K562 (cell line): ENCODE data around the gene ZNF772. TPM values are rescaled to one million over a fixed set of nuclear protein-coding genes. Genes with fewer than 3 reads are reported as not detected.
A peak's percentile ranks its signal among the peaks of the same experiment; 100 is the strongest.

Experiments used
- BRD9 ChIP-seq: fragments of 450-650 bp; IDR thresholded peaks from 2 replicates; pipeline ENCODE4 v1.6.1; 2018; ENCODE audit warnings: low read depth; ENCODE audit not compliant: partially characterized antibody
- IRF2 ChIP-seq: sonication (generic); formaldehyde crosslinking; IDR thresholded peaks from 2 replicates; pipeline ENCODE4 v1.8.1; 2022; ENCODE audit warnings: mild to moderate bottlenecking, missing genetic modification reagents
- PCBP2 ChIP-seq: fragments of 200-400 bp; formaldehyde crosslinking; IDR thresholded peaks from 2 replicates; pipeline ENCODE4 v1.6.1; 2018; ENCODE audit warnings: low read length, low read depth, mild to moderate bottlenecking, moderate library complexity; ENCODE audit not compliant: poor library complexity, severe bottlenecking
- RBM17 ChIP-seq: fragments of 200-400 bp; formaldehyde crosslinking; IDR thresholded peaks from 2 replicates; pipeline ENCODE4 v1.6.1; 2017; ENCODE audit warnings: low read depth, mild to moderate bottlenecking, low read length, borderline replicate concordance
- SIX5 ChIP-seq, 2 experiments: IDR thresholded peaks; 2 replicates each; pipeline ENCODE4 v1.6.1; 2011; ENCODE audit warnings: low read length in 2 of 2, borderline replicate concordance in 1 of 2, low read depth in 1 of 2, mild to moderate bottlenecking in 1 of 2, moderate library complexity in 1 of 2; ENCODE audit not compliant: insufficient read depth in 1 of 2
- SNRNP70 ChIP-seq: fragments of 200-400 bp; formaldehyde crosslinking; optimal IDR thresholded peaks from 2 replicates; pipeline ENCODE3; 2017; ENCODE audit warnings: low read depth, low read length
- SREBF1 ChIP-seq: fragments of 150-350 bp; IDR thresholded peaks from 2 replicates; pipeline ENCODE4 v1.6.1; 2014; ENCODE audit warnings: antibody characterized with exemption, low read depth, low read length, borderline replicate concordance
- TCF3 ChIP-seq: sonication (generic); formaldehyde crosslinking; IDR thresholded peaks from 2 replicates; pipeline ENCODE4 v1.4.0; 2020; ENCODE audit warnings: mild to moderate bottlenecking, missing genetic modification reagents
- ZBTB11 ChIP-seq, 3 experiments: fragments of 200-800 bp in 1 of 3; fragments of 250-450 bp in 1 of 3; fragments of 450-650 bp in 1 of 3; sonication (Bioruptor Pico) in 1 of 3; sonication (Bioruptor generic) in 1 of 3; formaldehyde crosslinking in 1 of 3; IDR thresholded peaks; 2 replicates each; pipeline versions ENCODE4 v1.6.1 to v1.8.0; 2016 to 2022; ENCODE audit warnings: mild to moderate bottlenecking in 2 of 3, missing genetic modification characterization in 2 of 3, missing compliant biosample characterization in 1 of 3, moderate library complexity in 1 of 3
- ZBTB26 ChIP-seq: fragments of 450-650 bp; formaldehyde crosslinking; IDR thresholded peaks from 2 replicates; pipeline ENCODE4 v1.4.0; 2022; ENCODE audit warnings: missing genetic modification characterization
- ZNF445 ChIP-seq: fragments of 250-450 bp; sonication (Bioruptor Pico); IDR thresholded peaks from 2 replicates; pipeline ENCODE4 v1.4.0; 2020; ENCODE audit warnings: low read depth, mild to moderate bottlenecking, moderate library complexity
- ZNF77 ChIP-seq: fragments of 250-450 bp; sonication (Bioruptor Pico); IDR thresholded peaks from 2 replicates; pipeline ENCODE4 v1.5.0; 2020
- polyA plus RNA-seq, 8 experiments: library from polyadenylated mRNA; depleted of rRNA in 4 of 8; stranded (reverse) in 5 of 8; unstranded in 3 of 8; fragments of >200 nt; fragmentation: Nextera tagmentation in 2 of 8; fragmentation: Illumina TruSeq in 1 of 8; extraction: Ambion mirVana in 2 of 8; extraction: Trizol in 1 of 8; gene quantifications; 2 replicates each; pipeline versions ENCODE4 v1.2.1 to v1.2.3, GENCODE V29; 2011 to 2014; ENCODE audit warnings: inconsistent platforms in 1 of 8, missing spikeins in 1 of 8
- total RNA-seq, 7 experiments: library from RNA; depleted of rRNA in 6 of 7; stranded (reverse); fragments of >200 nt in 6 of 7; fragmentation: Illumina TruSeq in 2 of 7; extraction: Trizol in 2 of 7; gene quantifications; 2 replicates each; pipeline versions ENCODE4 v1.2.1 to v1.2.3, GENCODE V29; 2011 to 2021; ENCODE audit warnings: low replicate concordance in 1 of 7
- TF ChIP-seq, protein P1 (sequence below): fragments of 200-800 bp; sonication (Bioruptor generic); IDR thresholded peaks from 2 replicates; pipeline ENCODE4 v1.6.1; 2017; ENCODE audit warnings: missing genetic modification characterization, missing compliant biosample characterization
- TF ChIP-seq, protein P2 (sequence below): fragments of 200-400 bp; formaldehyde crosslinking; IDR thresholded peaks from 2 replicates; pipeline ENCODE4 v1.6.1; 2017; ENCODE audit warnings: mild to moderate bottlenecking, low read depth, low read length, moderate library complexity

The ZNF772 gene
- total and polyA plus RNA-seq, 9 of the 15 experiments (the other 6 are each of a cell fraction or from before 2014, with no cell fraction given) = 0.13 to 1.9 (median 1.1) TPM

- TF ChIP-seq SIX5 (IDR thresholded peaks at IDR 0.05; ENCODE audit: borderline replicate concordance in 1 of 2, insufficient read depth in 1 of 2, low read depth in 1 of 2, low read length in 2 of 2) (peak; percentile 90 to 95), SREBF1 (0 out of 2 replicates have a peak, but pooled peaks have one; percentile 15), TCF3 (CRISPR knock-in tag) (no peak), PCBP2 (no peak), ZNF445 (CRISPR knock-in tag) (no peak), ZBTB11 (CRISPR knock-in tag; IDR thresholded peaks at IDR 0.05) (peak in 1 of 3 experiments; percentile 69; a peak in 1 of 6 replicates), RBM17 (no peak), BRD9 (no peak), ZNF77 (CRISPR knock-in tag) (no peak), IRF2 (no peak), SNRNP70 (no peak), ZBTB26 (CRISPR knock-in tag) (no peak)
- TF ChIP-seq, protein P1, sequence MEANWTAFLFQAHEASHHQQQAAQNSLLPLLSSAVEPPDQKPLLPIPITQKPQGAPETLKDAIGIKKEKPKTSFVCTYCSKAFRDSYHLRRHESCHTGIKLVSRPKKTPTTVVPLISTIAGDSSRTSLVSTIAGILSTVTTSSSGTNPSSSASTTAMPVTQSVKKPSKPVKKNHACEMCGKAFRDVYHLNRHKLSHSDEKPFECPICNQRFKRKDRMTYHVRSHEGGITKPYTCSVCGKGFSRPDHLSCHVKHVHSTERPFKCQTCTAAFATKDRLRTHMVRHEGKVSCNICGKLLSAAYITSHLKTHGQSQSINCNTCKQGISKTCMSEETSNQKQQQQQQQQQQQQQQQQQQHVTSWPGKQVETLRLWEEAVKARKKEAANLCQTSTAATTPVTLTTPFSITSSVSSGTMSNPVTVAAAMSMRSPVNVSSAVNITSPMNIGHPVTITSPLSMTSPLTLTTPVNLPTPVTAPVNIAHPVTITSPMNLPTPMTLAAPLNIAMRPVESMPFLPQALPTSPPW (CRISPR knock-in tag) = no peak
- TF ChIP-seq, protein P2, sequence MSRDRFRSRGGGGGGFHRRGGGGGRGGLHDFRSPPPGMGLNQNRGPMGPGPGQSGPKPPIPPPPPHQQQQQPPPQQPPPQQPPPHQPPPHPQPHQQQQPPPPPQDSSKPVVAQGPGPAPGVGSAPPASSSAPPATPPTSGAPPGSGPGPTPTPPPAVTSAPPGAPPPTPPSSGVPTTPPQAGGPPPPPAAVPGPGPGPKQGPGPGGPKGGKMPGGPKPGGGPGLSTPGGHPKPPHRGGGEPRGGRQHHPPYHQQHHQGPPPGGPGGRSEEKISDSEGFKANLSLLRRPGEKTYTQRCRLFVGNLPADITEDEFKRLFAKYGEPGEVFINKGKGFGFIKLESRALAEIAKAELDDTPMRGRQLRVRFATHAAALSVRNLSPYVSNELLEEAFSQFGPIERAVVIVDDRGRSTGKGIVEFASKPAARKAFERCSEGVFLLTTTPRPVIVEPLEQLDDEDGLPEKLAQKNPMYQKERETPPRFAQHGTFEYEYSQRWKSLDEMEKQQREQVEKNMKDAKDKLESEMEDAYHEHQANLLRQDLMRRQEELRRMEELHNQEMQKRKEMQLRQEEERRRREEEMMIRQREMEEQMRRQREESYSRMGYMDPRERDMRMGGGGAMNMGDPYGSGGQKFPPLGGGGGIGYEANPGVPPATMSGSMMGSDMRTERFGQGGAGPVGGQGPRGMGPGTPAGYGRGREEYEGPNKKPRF = no peak
Measured at GRCh38 chr19:57435062-57435978, 42.0 kb downstream of the ZNF772 start, which contains the start of gene ZNF749 (continued).
